ENCODE results near the gene RSU1.

The RSU1 gene

DNA sequence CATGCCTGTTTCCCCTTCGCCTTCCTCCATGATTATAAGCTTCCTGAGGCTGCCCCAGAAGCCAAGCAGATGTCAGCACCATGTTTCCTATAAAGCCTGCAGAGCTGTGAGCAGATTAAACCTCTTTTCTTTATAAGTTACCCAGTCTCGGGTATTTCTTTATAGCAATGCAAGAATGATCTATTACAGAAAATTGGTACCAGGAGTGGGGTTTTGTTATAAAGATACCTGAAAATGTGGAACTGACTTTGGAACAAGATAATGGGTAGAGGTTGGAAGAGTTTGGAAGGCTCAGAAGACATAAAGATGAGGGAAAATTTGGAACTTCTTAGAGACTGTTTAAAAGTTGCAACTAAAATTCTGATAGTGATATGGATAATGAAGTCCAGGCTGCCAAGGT is 4.8 kb upstream of the RSU1 start:
- DNase-seq (ENCODE audit: low read depth in 3 of 3): no peak

- no peak for DNase-seq (ENCODE audit: low read depth in 3 of 3)
These were observed 3.2 kb upstream of the RSU1 start for GRCh38 chr10:16820421-16820820.

DNA sequence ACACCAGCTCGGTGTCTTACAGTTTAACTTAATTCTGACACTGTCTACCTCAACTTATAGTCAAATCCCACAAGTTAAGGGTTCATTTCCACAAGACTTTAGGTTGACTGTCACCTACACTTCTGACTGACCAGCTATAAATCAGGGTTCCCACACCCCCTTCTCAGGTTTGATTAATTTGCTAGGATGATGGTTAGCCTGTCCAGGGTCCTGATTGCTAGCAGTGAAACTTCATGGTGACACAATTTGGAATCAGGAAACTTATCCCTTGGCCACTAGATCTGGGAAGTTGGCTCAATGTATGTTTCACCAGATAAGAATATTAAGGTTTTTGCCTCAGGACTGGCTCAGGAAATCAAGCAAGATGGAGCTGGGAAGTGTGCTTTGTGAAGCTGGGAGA is 2.8 kb upstream of the RSU1 start:
- no peak for DNase-seq (ENCODE audit: low read depth in 3 of 3)

GRCh38 chr10:16819436-16819835 is 2.2 kb upstream of the RSU1 start:
- DNase-seq (ENCODE audit: low read depth in 3 of 3): no peak

- DNase-seq (ENCODE audit: low read depth in 3 of 3): no peak
These were observed 1.8 kb upstream of the RSU1 start for GRCh38 chr10:16819026-16819425.

DNA sequence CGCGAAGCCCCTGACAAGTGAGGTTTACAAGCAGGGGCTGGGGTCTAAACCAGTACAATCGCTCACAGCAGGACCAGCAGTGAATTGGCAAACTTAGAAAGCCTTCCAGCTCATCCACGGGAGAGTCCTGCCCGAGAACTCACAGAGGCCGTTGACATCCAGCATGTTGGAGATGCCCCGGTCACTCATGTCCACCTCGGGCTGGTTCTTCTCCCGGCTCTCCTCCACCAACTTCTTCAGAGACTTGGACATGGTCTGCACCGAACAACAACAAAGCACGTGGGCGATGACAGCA is 447 bp downstream of the RSU1 start:
- DNase-seq (ENCODE audit: low read depth in 3 of 3): no peak

GRCh38 chr10:16816171-16816570 is 1.1 kb downstream of the RSU1 start:
- no peak for DNase-seq (ENCODE audit: low read depth in 3 of 3)

DNA sequence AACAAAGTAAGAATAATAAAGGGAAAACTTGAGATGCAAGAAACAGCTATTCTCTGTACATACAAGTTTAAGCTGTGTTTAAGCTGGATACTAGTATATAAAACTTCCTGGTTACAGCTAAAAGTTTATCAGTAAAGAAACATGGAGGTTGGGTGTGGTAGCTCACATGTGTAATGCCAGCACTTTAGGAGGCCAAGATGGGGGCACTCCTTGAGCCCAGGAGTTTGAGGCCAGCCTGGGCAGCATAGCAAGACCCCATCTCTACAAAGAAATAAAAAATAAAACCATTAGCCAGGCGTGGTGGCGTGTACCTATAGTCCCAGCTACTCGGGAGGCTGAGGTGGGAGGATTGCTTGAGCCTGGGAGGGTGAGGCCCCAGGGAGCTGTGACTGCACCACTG is 3.2 kb downstream of the RSU1 start:
- DNase-seq (ENCODE audit: low read depth in 3 of 3): no peak

DNA sequence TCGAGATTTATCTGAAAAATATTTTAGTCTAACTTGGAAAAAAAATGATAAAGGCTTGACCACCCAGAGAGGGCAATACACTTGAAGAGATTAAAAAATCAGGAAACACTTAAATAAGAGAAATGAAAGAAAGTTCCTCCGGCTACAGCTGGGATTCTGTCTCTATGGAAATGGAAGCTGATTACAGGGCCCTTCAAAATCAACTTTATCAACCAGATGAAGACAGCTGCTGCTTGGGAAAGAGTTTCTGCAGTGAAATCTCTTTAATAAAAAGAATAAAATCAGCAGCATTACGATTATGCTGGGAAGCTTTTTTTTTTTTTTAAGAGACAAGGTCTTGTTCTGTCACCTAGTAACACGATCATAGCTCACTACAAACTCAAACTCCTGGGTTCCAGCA is 4.5 kb downstream of the RSU1 start:
- no peak for DNase-seq (ENCODE audit: low read depth in 3 of 3)

- no peak for DNase-seq (ENCODE audit: low read depth in 3 of 3)
These were observed 5.5 kb downstream of the RSU1 start for GRCh38 chr10:16811765-16812164.

DNA sequence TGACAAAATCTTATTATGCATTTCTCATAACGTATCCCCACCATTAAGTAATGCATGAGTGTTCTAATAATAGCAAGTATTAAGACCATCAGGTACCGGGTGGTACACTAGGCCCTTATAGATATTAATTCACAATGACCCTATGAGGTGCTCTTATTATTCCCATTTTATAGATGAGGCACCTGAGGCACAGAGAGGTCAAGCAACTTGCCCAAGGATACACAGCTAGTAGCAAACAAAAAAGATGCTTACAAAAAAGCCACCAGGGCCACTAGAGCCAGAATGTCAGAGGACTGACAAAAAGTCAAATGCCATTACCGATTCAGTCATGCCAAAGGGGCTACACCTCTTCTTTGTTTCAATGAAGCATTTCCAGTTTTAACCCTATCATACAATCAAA is 5.9 kb downstream of the RSU1 start:
- DNase-seq (ENCODE audit: low read depth in 3 of 3): no peak

- peak in 2 of 3 experiments; percentile 24 to 48 for DNase-seq (ENCODE audit: low read depth in 3 of 3)
These were observed 8.0 kb downstream of the RSU1 start for GRCh38 chr10:16809074-16809718.

GRCh38 chr10:16804123-16804522 is 13.1 kb downstream of the RSU1 start:
- no peak for DNase-seq (ENCODE audit: low read depth in 3 of 3)

DNA sequence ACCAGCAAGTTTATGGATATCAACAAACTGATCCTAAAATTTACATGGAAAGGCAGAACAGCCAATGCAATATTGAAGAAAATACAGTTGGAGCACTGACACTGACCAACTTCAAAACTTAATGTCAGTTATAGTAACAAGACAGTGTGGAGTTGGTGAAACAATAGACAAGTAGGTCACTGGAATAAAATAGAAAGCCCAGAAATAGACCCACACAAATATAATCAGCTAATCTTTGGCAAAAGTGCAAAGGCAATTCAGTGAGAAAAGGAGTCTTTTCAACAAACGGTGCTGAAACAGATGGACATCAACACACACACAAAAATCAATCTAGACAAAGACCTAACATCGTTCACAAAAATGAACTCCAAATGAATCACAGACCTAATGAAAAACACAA is 13.8 kb downstream of the RSU1 start:
- no peak for DNase-seq (ENCODE audit: low read depth in 3 of 3)

DNA sequence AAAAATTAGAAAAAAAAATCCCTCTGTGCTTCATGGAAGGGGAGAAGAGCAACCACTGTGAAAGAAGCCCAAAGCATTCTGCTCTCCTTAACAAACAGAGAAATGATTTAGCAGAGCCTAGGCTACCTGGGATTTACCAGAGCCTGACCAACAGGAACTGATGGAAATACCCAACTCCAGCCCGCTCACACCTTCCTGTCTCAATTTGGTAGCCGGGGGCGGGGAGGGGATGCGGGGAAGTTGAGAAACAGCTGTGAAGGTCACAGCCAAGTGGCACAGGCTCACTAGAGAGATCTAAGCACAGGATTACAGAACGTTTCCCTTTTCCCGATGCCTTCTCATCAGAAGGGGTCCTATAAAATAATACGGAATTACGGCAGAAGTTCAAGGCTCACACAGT is 17.6 kb downstream of the RSU1 start:
- DNase-seq (ENCODE audit: low read depth in 3 of 3): no peak

DNA sequence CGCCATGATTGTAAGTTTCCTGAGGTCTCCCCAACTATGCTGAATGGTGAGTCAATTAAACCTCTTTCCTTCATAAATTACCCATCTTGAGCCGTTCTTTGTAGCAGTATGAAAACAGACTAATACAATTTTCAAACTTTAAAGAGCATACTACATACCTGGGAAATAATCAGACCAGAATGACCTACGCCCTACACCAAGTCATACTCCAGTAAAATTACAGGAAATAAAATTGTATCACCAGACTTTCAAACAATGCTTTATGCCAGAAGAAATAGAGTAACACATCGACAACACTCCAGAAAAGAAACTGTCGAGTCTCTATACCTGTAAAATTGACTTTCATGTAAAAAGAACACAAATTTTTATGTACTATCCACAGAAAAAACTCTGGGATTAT is 18.7 kb downstream of the RSU1 start:
- DNase-seq (ENCODE audit: low read depth in 3 of 3): no peak

- no peak for DNase-seq (ENCODE audit: low read depth in 3 of 3)
These were observed 21.7 kb downstream of the RSU1 start for GRCh38 chr10:16795410-16796073.

DNA sequence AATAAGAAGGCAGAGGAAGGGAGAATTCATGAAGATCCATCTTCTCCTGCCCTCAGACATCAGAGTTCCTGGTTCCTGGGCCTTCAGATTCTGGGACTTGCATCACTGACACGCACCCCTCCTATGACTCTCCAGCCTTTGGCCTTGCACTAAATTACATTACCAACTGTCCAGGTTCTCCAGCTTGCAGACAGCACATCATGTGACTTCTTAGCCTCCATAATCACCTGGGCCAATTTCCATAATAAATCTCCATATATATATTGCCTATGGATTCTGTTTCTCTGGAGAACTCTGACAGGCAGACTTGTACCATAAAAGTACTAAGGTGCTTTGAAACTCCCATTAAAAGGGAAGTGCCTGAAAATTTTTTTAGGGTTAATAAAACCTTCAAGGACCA is 23.2 kb downstream of the RSU1 start:
- no peak for DNase-seq (ENCODE audit: low read depth in 3 of 3)

- no peak for DNase-seq (ENCODE audit: low read depth in 3 of 3)
These were observed 24.5 kb downstream of the RSU1 start for GRCh38 chr10:16792675-16793074.

DNA sequence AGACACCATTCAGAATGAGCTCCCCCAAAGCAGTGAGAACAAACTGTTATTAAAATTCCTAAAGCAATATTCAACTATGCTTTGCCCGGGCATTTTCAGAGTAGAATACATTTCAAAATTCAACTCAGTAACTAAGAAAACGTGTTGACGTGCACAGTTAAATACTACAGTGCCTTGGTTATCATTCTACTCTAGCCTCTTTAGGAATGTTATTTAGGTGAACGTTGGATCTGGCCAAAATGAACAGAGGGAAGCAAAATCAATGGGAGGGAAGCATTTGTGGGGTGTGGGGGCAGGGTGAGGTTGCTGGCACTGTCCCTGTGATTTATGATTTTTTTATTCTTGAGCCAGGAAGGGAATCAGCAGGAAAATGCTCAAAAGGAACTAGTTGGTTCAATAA is 27.5 kb downstream of the RSU1 start:
- no peak for DNase-seq (ENCODE audit: low read depth in 3 of 3)

- no peak for DNase-seq (ENCODE audit: low read depth in 3 of 3)
These were observed 28.0 kb downstream of the RSU1 start for GRCh38 chr10:16789261-16789660.

DNA sequence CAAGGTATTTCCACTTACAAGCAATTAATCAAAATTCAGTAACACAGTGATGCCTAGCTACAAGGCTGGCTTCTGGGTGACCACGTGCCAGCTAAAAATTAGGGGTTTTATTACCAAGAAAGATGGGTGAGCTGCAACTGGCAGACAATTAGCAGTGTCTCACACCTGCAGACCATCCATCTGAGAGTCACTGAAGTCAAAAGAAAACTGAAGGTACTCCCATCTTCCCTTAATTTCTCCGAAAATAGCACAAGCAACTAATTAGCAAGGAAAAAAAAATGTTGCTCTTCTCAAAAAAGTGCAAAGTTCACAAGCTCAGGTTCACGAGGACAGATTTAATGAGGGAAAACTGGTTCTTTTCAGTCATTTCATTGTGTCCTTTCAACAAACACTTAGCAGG is 28.4 kb downstream of the RSU1 start:
- no peak for DNase-seq (ENCODE audit: low read depth in 3 of 3)

DNA sequence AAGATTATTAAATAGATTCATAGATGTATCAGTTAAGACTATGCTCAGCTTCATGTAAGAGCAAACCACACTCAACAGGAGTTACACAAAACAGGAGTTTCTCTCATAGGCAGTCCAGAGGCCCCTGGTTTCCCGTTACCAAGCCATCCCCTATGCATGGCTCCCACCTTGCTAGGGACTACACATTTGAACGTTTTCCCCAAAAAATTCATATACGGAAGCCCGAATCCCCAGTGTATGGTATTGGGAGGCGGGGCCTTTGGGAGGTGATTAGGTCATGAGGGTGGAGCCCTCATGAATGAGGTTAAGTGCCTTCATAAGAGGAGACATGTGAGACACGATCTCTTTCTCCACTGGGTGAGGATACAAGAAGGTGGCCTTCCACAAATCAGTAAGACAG is 29.1 kb downstream of the RSU1 start:
- no peak for DNase-seq (ENCODE audit: low read depth in 3 of 3)

DNA sequence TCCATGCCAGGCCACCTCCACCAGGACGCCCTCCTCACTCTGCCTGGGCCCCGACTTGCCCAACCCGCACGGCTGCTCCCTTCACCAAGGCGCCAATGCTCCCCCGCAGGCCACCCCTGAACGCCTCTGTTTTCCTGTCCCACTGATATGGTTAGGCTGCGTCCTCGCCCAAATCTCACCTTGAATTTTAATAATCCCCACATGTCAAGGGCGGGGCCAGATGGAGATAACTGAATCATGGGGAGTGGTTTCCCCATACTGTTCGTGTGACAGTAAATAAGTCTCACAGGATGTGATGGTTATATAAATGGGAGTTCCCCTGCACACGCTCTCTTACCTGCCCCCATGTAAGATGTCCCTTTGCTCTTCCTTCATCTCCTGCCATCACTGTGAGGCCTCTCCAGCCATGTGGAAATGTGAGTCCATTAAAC is 29.8 kb downstream of the RSU1 start:
- peak; percentile 28 to 57 (median 35) for DNase-seq (ENCODE audit: low read depth in 3 of 3)
